ENCODE data around the gene TBC1D5. TPM values are rescaled to one million over a fixed set of nuclear protein-coding genes. Genes with fewer than 3 reads are reported as not detected.

The TBC1D5 gene
- total RNA-seq, 3 donors from 2014 or later (not counting 1 experiment from before 2014, with no cell fraction given) = 63.8 to 81.9 (median 74.9) TPM

GRCh38 chr3:17743658-17743995, 1.2 kb upstream of the TBC1D5 start:
- H3K4me1 ChIP-seq (ENCODE audit: control insufficient read depth, insufficient read depth, low read length) = peaks cover 20% of the 10 kb centered on the region
- DNase-seq (no peak), ATAC-seq (no peak)
- Mint-ChIP-seq H3K4me3 (peak overlapping the region; percentile 95), H3K36me3 (no peaks in the 10 kb centered on the region), H3K27ac (peak overlapping the region; percentile 86 to 95), H3K4me1 (peaks cover 28 to 32% of the 10 kb centered on the region in 2 donors), H3K27me3 (ENCODE audit: low read depth in 2 of 2) (no peaks in the 10 kb centered on the region), H3K9me3 (no peaks in the 10 kb centered on the region)
- H3K9me3 ChIP-seq (ENCODE audit: control insufficient read depth, insufficient read depth, low read length) = no peaks in the 10 kb centered on the region
- H3K27me3 ChIP-seq (ENCODE audit: control insufficient read depth, insufficient read depth, low read length) = no peaks in the 10 kb centered on the region
- intact Hi-C loops (cut with micrococcal nuclease) = loop anchor here (5.0 kb wide), 1 partner anchor 999 kb away; no protein-coding TSS in a partner anchor
- WGBS (ENCODE audit: insufficient coverage) = no CpG with 5 or more reads among the region's 1 CpG
- H3K4me3 ChIP-seq (ENCODE audit: low read length) = no peak overlapping the region
- TF ChIP-seq CTCF (IDR thresholded peaks at IDR 0.05) = no peak
- H3K27ac ChIP-seq (ENCODE audit: low read length) = no peak overlapping the region
- H3K36me3 ChIP-seq (ENCODE audit: control insufficient read depth, insufficient read depth, low read length) = no peaks in the 10 kb centered on the region

GRCh38 chr3:17742880-17743657, 638 bp upstream of the TBC1D5 start:
- intact Hi-C loops (cut with micrococcal nuclease) = loop anchor here (5.0 kb wide), 1 partner anchor 999 kb away; no protein-coding TSS in a partner anchor
- Histone ChIP-seq H3K4me3 (ENCODE audit: low read length) (peak overlapping the region; percentile 56), H3K4me1 (ENCODE audit: control insufficient read depth, insufficient read depth, low read length) (peaks cover 20% of the 10 kb centered on the region), H3K9me3 (ENCODE audit: control insufficient read depth, insufficient read depth, low read length) (no peaks in the 10 kb centered on the region), H3K27ac (ENCODE audit: low read length) (peak overlapping the region; percentile 82), H3K27me3 (ENCODE audit: control insufficient read depth, insufficient read depth, low read length) (no peaks in the 10 kb centered on the region), H3K36me3 (ENCODE audit: control insufficient read depth, insufficient read depth, low read length) (no peaks in the 10 kb centered on the region)
- no peak for DNase-seq
- ATAC-seq = no peak
- Mint-ChIP-seq H3K9me3 (no peaks in the 10 kb centered on the region), H3K4me1 (peaks cover 32 to 33% of the 10 kb centered on the region in 2 donors), H3K27me3 (ENCODE audit: low read depth in 2 of 2) (no peaks in the 10 kb centered on the region), H3K27ac (peak overlapping the region; percentile 86 to 95), H3K4me3 (peak overlapping the region; percentile 95), H3K36me3 (no peaks in the 10 kb centered on the region)
- WGBS (ENCODE audit: insufficient coverage) = 3% methylated on average over 10 of the region's 12 CpGs
- no peak for TF ChIP-seq CTCF (IDR thresholded peaks at IDR 0.05)

- peak overlapping the region; percentile 90 for H3K4me3 Mint-ChIP-seq
- intact Hi-C loops (cut with micrococcal nuclease) = loop anchor here (5.0 kb wide), 1 partner anchor 1001 kb away; no protein-coding TSS in a partner anchor
- no peaks in the 10 kb centered on the region for H3K9me3 Mint-ChIP-seq
- no peak for TF ChIP-seq CTCF (IDR thresholded peaks at IDR 0.05)
- no peaks in the 10 kb centered on the region for H3K36me3 Mint-ChIP-seq
- no peaks in the 10 kb centered on the region for H3K27me3 ChIP-seq (ENCODE audit: control insufficient read depth, insufficient read depth, low read length)
- peak overlapping the region; percentile 85 for H3K27ac ChIP-seq (ENCODE audit: low read length)
- peaks cover 43 to 44% of the 10 kb centered on the region in 2 donors for H3K4me1 Mint-ChIP-seq
- peak overlapping the region; percentile 84 for H3K4me3 ChIP-seq (ENCODE audit: low read length)
- no peaks in the 10 kb centered on the region for H3K36me3 ChIP-seq (ENCODE audit: control insufficient read depth, insufficient read depth, low read length)
- no peak for ATAC-seq
- H3K4me1 ChIP-seq (ENCODE audit: control insufficient read depth, insufficient read depth, low read length) = peaks cover 13% of the 10 kb centered on the region
- no peak for DNase-seq
- H3K9me3 ChIP-seq (ENCODE audit: control insufficient read depth, insufficient read depth, low read length) = no peaks in the 10 kb centered on the region
- no peaks in the 10 kb centered on the region for H3K27me3 Mint-ChIP-seq (ENCODE audit: low read depth in 2 of 2)
- peak overlapping the region; percentile 86 to 95 for H3K27ac Mint-ChIP-seq
- WGBS (ENCODE audit: insufficient coverage) = 0% methylated on average over 16 of the region's 17 CpGs
Observed at GRCh38 chr3:17741621-17742101, 770 bp downstream of the TBC1D5 start.

All from natural killer cell (primary cell).